H7 (cell line): Measurements from ENCODE around the gene OGDH. TPM values are rescaled to one million over a fixed set of nuclear protein-coding genes. Genes with fewer than 3 reads are reported as not detected.

Experiments
- DNase-seq: peaks from one replicate; pipeline ENCODE4 v3.0.0; 2012
- H3K27me3 ChIP-seq: 2 replicates; pipeline ENCODE4 v1.6.0; 2011; ENCODE audit warnings: mild to moderate bottlenecking, low read length; ENCODE audit not compliant: control insufficient read depth, insufficient read depth
- H3K36me3 ChIP-seq: replicated peaks from 2 replicates; pipeline ENCODE4 v1.5.1; 2011; ENCODE audit warnings: low read length; ENCODE audit not compliant: control insufficient read depth, insufficient read depth
- H3K4me3 ChIP-seq: 2 replicates; pipeline ENCODE4 v1.5.1; 2011; ENCODE audit warnings: low read depth, mild to moderate bottlenecking, control low read depth, low read length, moderate library complexity; ENCODE audit not compliant: insufficient read depth
- total RNA-seq: library from RNA; depleted of rRNA; stranded (reverse); fragments of >200 nt; shearing (Covaris generic); gene quantifications from 2 replicates; pipeline ENCODE4 v1.2.3, GENCODE V29; 2014

Gene OGDH
- total RNA-seq, 1 experiment from 2014 or later, result 71.3 TPM

DNA sequence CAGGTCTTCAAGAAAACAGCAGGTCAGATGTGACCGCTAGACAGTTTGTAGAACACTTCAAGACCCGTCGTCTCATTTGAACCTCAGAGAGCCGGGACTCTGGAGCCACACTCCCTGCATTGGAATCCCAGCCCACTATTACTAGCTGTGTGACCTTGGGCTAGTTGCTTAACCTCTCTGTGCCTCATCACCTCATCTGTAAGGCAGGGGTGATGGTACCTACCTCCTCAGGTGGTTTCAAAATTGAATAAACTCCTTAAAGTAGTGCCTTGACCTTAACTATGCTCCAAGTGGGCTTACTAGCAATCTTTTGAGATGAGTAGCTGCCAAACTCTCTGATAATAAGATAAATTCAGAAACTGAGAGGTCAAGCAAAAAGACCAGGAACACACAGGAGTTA, 43.8 kb downstream of the OGDH start:
- Histone ChIP-seq H3K36me3 (peaks cover 6% of the 10 kb centered on the region), H3K27me3 (no peaks in the 10 kb centered on the region), H3K4me3 (no peak overlapping the region)
- DNase-seq, result no peak

DNA sequence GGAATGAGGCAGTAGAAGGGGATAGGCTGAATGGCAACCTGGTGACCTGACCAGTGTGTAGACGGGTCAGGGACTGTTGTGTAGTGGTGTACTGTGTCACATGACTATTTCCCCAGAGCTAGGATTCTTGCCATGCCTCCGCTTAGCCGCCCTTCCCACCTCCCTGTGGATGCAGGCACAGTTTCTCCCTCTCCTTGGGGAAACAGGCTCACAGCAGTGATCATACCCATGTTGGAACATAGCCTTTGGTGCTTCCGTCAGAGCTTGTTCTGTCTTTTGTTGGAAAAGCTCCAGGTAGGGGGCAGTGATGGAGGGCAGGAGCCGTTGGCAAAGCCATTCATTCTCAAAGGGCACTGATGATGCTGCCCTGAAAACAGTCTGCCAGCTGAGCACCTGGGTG, 44.3 kb downstream of the OGDH start:
- Histone ChIP-seq H3K36me3 (peaks cover 6% of the 10 kb centered on the region), H3K27me3 (no peaks in the 10 kb centered on the region), H3K4me3 (no peak overlapping the region)
- DNase-seq, result no peak

GRCh38 chr7:44652535-44652934, 46.1 kb downstream of the OGDH start:
- DNase-seq, result no peak
- H3K27me3 ChIP-seq, result no peaks in the 10 kb centered on the region

DNA sequence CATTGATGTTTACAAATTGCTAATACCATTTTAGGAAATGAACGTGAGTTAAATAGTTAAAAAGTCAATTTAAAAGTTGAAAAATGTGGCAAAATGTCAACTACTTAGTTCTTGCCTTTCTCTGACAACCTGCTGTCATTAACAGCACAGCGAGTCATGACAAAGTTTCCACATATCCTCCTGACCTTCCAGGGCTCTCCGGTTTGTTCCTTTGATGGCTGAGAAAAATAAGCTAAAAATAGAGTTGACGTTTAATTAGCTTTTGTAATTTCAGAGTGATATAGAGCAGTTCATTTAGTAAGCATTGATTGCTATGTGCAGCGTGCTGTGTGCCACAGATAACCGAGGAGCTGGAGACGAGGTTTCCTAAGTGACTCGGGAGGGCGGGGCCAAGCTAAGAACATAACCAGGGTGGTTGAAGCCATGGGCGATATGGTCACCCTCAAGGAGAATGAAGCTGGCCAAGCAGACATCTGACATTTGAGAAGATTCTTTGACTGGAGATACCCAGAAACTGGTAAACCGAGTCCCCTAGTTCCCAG, 47.9 kb downstream of the OGDH start:
- Histone ChIP-seq H3K27me3 (no peaks in the 10 kb centered on the region), H3K4me3 (no peak overlapping the region), H3K36me3 (peaks cover 5% of the 10 kb centered on the region)
- DNase-seq, result no peak

More at GRCh38 chr7:44652535-44652934, 46.1 kb downstream of the OGDH start:
- H3K36me3 ChIP-seq, result peaks cover 9% of the 10 kb centered on the region
- no peak overlapping the region for H3K4me3 ChIP-seq

DNA sequence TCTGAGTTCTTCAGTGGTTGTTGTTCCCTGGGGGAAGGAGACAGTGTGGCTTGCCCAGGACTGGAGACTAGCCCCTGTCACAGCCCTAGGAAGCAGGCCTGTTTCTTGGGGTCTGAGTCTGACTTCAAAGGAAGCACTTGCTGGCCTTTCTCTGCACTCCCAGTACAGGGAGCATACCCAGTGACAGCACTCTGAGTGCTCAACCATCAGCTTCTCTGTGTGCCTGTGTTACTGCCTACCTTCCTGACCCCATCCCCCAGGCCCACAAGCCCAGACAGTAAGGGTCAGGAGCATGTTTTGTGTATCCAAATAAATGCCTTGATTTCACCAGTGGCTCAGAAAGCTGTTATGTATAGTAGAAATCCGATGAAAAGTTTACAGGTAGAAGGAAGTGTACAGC, 48.9 kb downstream of the OGDH start:
- DNase-seq, result no peak
- peaks cover 5% of the 10 kb centered on the region for H3K36me3 ChIP-seq
- no peak overlapping the region for H3K4me3 ChIP-seq
- H3K27me3 ChIP-seq, result no peaks in the 10 kb centered on the region

- H3K27me3 ChIP-seq, result no peaks in the 10 kb centered on the region
- DNase-seq, result no peak
- peaks cover 5% of the 10 kb centered on the region; the same call in 1 of the 2 replicates for H3K36me3 ChIP-seq
- H3K4me3 ChIP-seq, result no peak overlapping the region
Observed at GRCh38 chr7:44658979-44659378, 52.6 kb downstream of the OGDH start.

GRCh38 chr7:44661233-44661632, 54.8 kb downstream of the OGDH start:
- H3K36me3 ChIP-seq, result peaks cover 3% of the 10 kb centered on the region; the same call in 1 of the 2 replicates
- H3K4me3 ChIP-seq, result no peak overlapping the region
- H3K27me3 ChIP-seq, result no peaks in the 10 kb centered on the region
- no peak for DNase-seq

DNA sequence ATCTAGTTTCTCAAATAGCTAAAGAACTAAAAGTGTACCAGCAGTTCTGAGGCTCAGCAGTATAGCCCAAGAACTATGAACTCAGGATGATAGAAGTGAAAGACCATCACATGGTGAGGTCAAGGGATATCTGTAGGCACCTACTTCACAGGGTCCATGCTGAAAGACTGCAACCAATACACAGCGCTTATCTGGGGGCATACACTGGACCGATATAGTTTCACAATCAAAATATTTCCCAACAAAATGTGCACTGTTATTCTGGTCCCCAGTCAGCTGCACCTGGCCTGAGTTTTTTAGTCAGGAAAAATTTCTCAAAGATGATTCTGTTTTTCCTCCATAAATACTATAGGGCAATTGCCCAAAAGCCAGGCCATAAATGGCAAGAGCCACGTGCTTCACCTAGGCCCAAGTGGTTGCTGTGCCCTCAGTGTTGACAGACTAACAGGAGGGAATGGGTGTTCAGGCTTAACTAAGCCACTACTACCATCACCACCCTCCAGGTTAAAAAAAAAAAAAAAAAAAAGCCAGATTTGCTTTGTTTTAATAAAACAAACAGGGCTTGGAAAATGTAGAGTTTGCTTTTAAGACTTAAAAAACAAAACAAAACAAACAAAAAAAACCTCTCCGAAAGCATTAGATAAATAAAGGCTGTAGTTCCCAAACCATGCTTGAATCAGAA, 58.5 kb downstream of the OGDH start:
- no peak for DNase-seq
- no peak overlapping the region for H3K4me3 ChIP-seq
- no peaks in the 10 kb centered on the region for H3K27me3 ChIP-seq
- peaks cover 3% of the 10 kb centered on the region; the same call in 1 of the 2 replicates for H3K36me3 ChIP-seq

DNA sequence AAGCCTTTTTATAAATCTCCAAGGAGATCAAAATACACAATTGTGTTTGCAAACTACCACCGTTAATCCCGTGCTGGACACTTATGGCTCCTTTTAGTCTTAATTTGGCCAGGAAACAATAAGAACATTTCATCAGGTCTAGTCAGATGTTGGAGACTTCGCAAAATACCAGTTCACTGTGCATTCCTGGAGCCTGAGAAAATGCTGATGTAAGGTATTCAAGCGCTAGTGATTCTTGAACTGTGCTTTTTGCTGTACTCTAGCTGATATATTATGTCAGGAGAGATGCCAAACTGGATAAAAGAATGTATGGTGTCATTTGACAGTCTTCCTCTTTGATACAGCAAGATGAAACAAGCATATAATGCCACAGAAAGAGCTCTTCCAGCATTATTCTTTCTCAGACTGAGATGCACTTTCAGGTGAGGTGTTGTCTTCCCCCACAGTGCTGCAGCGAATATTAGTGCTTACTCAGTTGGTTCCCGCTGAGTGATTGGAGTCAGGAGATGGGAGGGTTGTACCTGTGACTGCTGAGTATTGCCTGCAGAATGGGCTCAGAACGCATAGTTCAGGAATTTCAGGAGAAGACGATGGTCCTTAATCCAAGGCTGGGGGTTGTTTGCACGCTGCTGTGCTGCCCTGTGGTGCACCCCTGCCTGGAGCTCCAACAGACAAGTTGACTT, 59.2 kb downstream of the OGDH start:
- no peaks in the 10 kb centered on the region for H3K27me3 ChIP-seq
- peaks cover 3% of the 10 kb centered on the region; the same call in 1 of the 2 replicates for H3K36me3 ChIP-seq
- DNase-seq, result no peak

GRCh38 chr7:44666566-44666965, 60.1 kb downstream of the OGDH start:
- Histone ChIP-seq H3K27me3 (no peaks in the 10 kb centered on the region), H3K36me3 (peaks cover 3% of the 10 kb centered on the region; the same call in 1 of the 2 replicates), H3K4me3 (no peak overlapping the region)
- DNase-seq, result no peak

More for the DNA sequence above, 59.2 kb downstream of the OGDH start:
- no peak overlapping the region for H3K4me3 ChIP-seq

DNA sequence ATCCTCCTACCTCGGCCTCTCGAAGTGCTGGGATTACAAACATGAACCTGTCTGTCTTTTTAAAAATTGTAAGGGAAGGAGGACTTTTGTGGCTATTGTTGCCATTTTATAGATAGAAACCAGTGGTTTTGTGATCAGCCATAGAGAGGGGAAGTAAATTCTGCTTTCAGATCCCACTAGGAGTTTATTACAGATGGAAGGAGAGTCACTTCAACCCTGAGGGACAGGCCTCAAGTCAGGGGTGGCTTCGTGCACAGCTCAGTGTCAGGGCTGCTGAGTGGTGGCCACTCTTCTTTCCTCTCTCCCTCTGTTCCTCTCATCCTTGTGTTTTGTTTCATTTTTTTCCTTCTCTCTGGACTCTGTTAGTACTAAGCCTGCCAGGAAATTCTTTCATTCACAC, 60.8 kb downstream of the OGDH start:
- no peak for DNase-seq
- Histone ChIP-seq H3K4me3 (no peak overlapping the region), H3K36me3 (peaks cover 3% of the 10 kb centered on the region; the same call in 1 of the 2 replicates), H3K27me3 (no peaks in the 10 kb centered on the region)

DNA sequence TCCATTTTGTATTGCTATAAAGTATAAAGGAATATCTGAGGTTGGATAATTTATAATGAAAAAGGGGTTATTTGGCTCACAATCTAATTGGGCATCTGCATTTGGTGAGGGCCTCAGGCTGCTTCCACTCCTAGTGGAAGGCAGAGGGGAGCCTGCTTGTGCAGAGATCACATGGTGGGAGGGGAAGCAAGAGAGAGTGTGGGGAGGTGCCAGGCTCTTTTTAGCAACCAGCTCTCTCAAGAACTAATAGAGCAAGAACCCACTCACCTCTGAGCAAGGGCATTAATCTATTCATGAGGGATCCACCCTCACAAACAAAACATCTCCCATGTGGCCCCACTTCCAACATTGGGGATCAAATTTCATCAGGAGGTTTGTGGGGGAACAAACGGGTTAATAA, 64.6 kb downstream of the OGDH start:
- no peak for DNase-seq
- no peak overlapping the region for H3K4me3 ChIP-seq
- no peaks in the 10 kb centered on the region for H3K27me3 ChIP-seq
- peaks cover 15% of the 10 kb centered on the region for H3K36me3 ChIP-seq

GRCh38 chr7:44673324-44673723, 66.9 kb downstream of the OGDH start:
- H3K27me3 ChIP-seq, result no peaks in the 10 kb centered on the region
- DNase-seq, result no peak

DNA sequence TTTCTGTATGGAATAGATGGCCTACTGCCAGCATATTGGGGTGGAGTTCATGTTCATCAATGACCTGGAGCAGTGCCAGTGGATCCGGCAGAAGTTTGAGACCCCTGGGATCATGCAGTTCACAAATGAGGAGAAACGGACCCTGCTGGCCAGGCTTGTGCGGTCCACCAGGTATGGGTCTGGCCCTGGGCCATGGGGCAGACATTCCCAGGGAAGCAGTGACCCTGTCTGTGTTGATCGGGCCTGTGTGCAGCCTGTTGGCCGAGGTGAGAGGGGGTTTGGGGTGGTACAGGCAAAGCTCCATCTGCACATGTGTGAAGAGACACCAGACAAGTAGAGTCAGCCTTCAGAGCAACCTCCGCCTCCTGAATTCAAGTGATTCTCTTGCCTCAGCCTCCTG, 67.3 kb downstream of the OGDH start:
- Histone ChIP-seq H3K36me3 (peaks cover 12% of the 10 kb centered on the region), H3K27me3 (no peaks in the 10 kb centered on the region), H3K4me3 (no peak overlapping the region)
- no peak for DNase-seq

More at GRCh38 chr7:44673324-44673723, 66.9 kb downstream of the OGDH start:
- Histone ChIP-seq H3K36me3 (peaks cover 11% of the 10 kb centered on the region), H3K4me3 (no peak overlapping the region)

DNA sequence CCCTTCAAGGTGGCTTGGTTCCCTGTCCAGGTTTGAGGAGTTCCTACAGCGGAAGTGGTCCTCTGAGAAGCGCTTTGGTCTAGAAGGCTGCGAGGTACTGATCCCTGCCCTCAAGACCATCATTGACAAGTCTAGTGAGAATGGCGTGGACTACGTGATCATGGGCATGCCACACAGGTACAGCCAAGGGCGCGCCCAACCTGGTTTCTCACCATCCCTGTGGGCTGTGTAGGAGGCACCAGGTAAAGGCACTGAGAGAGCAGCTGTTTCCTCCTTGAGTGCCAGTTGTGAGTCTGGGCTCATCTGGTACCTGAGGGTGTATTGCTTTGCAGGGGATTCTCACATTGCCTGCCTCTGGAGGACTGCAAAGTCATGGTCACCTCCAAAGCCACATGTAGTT, 68.0 kb downstream of the OGDH start:
- no peak for DNase-seq
- Histone ChIP-seq H3K36me3 (peaks cover 14% of the 10 kb centered on the region), H3K27me3 (no peaks in the 10 kb centered on the region), H3K4me3 (no peak overlapping the region)
